HG02678 (cell line): ENCODE data around the gene PI4KA.
"Not testable (repeated sequence)": the region's sequence is repeated elsewhere in the genome, so short reads cannot be mapped to it uniquely, and the experiment has no call there.

Experiments used
- ATAC-seq: cut with Tn5 transposase; IDR thresholded peaks from one replicate; pipeline ENCODE4 v1.9.1; 2021; ENCODE audit warnings: mild to moderate bottlenecking, moderate library complexity; ENCODE audit not compliant: unreplicated experiment

PI4KA gene

DNA sequence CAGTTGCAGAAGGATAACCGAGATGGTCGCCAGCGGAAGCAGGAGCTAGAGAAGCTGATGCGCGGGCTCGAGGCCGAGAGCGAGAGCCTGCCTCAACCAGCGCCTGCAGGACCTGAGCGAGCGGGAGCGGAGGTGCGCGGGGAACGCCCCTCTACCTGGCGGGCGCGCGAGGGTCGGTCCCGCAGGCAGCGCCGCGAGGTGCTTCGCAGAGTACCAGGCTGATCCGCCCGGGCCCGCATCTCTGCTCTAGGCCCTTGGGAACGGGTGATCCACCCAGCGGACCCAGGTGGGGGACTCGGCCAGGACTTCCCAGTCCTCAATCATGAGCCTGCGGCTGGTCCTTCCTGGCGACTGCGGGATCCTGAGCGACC is 156.5 kb downstream of the PI4KA start:
- ATAC-seq: peak; percentile 11

GRCh38 chr22:20701680-20702136 is 156.9 kb downstream of the PI4KA start:
- peak; percentile 5 for ATAC-seq

DNA sequence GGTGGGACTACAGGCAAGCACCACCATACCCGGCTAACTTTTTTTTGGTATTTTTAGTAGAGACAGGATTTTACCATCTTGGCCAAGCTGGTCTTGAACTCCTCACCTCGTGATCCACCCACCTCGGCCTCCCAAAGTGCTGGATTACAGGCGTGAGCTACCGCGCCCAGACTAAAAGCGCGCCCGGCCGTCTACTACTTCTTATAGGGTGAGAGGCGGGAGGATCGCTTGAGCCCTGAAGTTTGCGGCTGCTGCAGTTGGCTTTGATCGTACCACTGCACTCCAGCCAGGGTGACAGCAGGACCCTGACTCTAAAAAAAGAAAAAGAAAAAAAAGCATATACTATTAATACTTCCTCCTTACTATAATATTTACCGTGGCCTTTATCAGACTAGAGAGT is 158.3 kb downstream of the PI4KA start:
- not testable (repeated sequence) for ATAC-seq

- not testable (repeated sequence) for ATAC-seq
Observed at GRCh38 chr22:20699856-20700255, 158.8 kb downstream of the PI4KA start.

DNA sequence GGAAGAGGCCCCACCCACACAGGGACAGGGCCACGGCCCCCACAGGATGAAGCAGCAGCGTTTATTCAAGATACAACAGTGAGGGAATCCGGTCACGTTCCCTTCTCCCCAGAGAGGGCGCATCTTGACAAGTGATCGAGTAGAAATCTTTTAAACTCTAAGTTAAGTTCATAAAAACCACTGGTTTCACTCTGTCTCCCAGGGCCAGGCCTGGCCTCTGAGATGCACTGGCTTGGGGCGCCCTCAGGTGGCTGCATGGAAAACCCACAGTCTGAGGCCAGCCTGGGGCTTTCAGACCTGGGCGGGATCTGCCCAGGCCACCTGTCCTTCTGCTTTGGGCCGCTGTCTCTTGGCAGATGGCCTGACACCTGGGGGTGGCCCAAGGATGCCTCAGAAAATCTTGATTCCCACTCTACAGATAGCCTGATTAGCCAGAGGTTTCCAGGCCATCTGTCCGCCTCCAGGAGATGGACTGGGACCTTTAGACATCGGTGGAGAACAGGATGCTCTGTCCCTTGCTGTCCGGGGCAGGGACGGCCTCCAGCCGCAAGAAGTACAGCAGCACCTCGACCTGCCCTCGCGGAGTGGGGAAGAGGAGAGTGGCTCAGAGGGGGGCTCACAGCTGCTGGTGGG is 161.0 kb downstream of the PI4KA start:
- not testable (repeated sequence) for ATAC-seq

GRCh38 chr22:20696056-20696455 is 162.6 kb downstream of the PI4KA start:
- not testable (repeated sequence) for ATAC-seq

GRCh38 chr22:20695205-20695604 is 163.4 kb downstream of the PI4KA start:
- ATAC-seq: not testable (repeated sequence)

DNA sequence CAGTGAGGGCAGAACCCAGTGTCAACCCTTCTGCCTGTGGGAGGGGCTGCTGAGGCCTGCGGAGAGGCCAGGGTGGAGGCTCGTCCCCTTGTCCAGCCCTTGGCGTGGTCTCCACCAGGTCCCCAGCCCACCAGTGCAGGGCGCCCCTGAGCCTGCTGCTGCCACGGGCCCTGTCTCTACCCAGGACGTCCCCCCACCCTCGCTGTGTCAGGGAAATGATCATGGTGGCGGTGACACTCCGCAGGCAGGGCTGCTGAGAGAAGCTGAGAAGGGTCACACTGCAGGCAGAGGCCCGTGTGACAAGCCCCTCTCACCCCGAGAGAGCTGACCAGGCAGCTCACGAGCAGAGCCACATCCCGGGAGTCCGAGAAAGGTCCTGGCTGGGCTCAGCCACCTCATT is 164.4 kb downstream of the PI4KA start:
- not testable (repeated sequence) for ATAC-seq

- ATAC-seq: not testable (repeated sequence)
Observed at GRCh38 chr22:20692926-20693325, 165.7 kb downstream of the PI4KA start.

DNA sequence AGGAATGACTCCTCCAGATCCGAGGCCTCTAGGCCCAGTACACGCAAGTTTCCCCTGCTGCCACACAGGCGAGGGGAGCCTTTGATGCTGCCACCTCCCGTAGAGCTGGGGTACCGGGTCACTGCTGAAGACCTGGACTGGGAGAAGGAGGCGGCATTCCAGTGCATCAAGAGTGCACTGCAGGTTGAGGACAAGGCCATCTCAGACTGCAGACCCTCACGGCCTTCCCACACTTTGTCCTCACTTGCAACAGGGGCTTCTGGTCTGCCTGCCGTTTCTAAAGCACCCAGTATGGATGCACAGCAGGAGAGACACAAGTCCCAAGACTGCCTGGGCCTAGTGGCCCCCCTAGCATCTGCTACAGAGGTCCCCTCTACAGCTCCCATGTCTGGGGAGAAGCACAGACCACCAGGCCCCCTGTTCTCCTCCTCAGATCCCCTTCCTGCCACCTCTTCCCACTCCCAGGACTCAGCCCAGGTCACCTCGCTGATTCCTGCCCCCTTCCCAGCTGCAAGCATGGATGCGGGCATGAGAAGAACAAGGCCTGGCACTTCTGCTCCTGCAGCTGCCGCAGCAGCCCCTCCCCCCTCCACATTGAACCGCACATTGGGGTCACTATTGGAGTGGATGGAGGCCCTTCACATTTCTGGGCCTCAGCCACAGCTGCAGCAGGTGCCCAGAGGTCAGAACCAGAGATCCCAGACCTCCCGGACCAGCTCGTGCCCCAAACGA is 167.9 kb downstream of the PI4KA start:
- ATAC-seq: not testable (repeated sequence)

- not testable (repeated sequence) for ATAC-seq
Observed at GRCh38 chr22:20687356-20688172, 171.0 kb downstream of the PI4KA start.

DNA sequence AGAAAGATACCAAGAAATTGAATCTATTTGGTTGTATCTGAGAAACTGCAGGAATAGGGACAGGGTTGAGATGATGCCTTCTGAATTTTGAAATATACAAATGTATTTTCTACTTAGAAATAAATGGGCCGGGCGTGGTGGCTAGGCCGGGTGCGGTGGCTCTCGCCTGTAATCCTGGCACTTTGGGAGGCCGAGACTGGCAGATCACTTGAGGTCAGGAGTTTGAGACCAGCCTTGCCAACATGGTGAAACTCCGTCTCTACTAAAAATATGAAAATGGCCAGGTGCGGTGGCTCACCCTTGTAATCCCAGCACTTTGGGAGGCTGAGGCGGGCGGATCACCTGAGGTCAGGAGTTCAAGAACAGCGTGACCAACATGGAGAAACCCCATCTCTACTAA is 172.8 kb downstream of the PI4KA start:
- not testable (repeated sequence) for ATAC-seq

GRCh38 chr22:20678792-20679435 is 179.7 kb downstream of the PI4KA start:
- ATAC-seq: not testable (repeated sequence)

- ATAC-seq: no peak
Observed at GRCh38 chr22:20677684-20678242, 180.8 kb downstream of the PI4KA start.

DNA sequence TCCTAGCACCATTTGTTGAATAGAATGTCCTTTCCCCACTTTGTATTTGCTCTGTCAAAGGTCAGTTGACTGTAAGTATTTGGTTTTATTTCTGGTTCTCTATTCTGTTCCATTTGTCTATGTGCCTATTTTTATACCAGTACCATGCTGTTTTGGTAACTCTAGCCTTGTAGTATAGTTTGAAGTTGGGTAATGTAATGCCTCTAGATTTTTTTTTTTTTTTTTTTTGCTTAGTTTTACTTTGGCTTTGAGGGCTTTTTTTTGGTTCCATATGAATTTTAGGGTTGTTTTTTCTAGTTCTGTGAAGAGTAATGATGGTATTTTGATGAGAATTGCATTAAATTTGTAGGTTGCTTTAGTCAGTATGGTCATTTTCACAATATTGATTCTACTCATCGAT is 183.0 kb downstream of the PI4KA start:
- not testable (repeated sequence) for ATAC-seq

DNA sequence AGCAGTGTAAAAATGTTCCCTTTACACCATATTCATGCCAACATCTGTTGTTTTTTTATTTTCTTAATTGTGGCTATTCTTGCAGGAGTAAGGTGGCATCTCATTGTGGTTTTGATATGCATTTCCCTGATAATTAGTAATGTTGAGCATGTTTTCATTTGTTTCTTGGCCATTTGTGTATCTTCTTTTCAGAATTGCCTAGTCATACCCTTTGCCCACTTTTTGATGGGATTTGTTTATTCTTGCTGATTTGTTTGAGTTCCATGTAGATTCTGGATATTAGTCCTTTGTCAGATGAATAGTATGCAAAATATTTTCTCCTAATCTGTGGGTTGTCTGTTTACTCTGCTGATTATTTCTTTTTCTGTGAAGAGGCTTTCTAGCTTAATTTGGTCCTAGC is 183.6 kb downstream of the PI4KA start:
- no peak for ATAC-seq

- ATAC-seq: no peak
Observed at GRCh38 chr22:20673295-20674195, 185.1 kb downstream of the PI4KA start.

- no peak for ATAC-seq
Observed at GRCh38 chr22:20672732-20673131, 185.9 kb downstream of the PI4KA start.

DNA sequence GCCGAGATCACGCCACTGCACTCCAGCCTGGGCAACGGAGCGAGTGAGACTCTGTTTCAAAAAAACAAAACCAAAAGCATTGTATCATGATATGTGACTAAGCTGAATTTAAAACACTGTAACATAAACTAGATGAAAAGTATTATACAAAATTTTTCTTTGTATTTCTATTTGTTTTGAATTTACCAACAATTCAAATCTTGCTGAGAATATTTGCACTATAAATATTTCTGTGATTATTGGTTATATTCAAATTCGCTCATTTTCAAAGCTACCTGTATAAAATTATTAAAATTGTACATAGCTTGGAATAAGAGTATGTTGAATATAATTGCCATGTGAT is 186.6 kb downstream of the PI4KA start:
- ATAC-seq: no peak
